ENCODE results near the gene KANK2.
"Not testable (repeated sequence)": the region's sequence is repeated elsewhere in the genome, so short reads cannot be mapped to it uniquely, and the experiment has no call there.

Gene KANK2

GRCh38 chr19:11166281-11167142 lies 30.8 kb downstream of the KANK2 start:
- Histone ChIP-seq H3K79me2 (ENCODE audit: low read length) (no peaks in the 10 kb centered on the region), H3K27ac (ENCODE audit: low read length) (no peak overlapping the region), H3K4me2 (ENCODE audit: low read length) (no peak overlapping the region), H3K9ac (ENCODE audit: low read length) (no peak overlapping the region), H3K36me3 (replicated peaks; ENCODE audit: low read depth, low read length) (no peaks in the 10 kb centered on the region), H3K9me3 (ENCODE audit: insufficient read depth, low read length) (no peaks in the 10 kb centered on the region), H3K4me1 (ENCODE audit: low read length) (no peaks in the 10 kb centered on the region), H2AFZ (ENCODE audit: low read depth, low read length) (no peak overlapping the region), H4K20me1 (ENCODE audit: insufficient read depth, low read length) (no peaks in the 10 kb centered on the region), H3K27me3 (ENCODE audit: low read depth, low read length) (no peaks in the 10 kb centered on the region), H3K4me3 (ENCODE audit: low read length) (no peak overlapping the region)
- no peak for TF ChIP-seq CTCF (IDR thresholded peaks at IDR 0.05; ENCODE audit: low read depth, low read length)
- TF ChIP-seq EZH2phosphoT487 (IDR thresholded peaks at IDR 0.05; ENCODE audit: low read depth) = no peak

GRCh38 chr19:11165486-11166030 lies 31.8 kb downstream of the KANK2 start:
- H3K9me3 ChIP-seq (ENCODE audit: insufficient read depth, low read length) = no peaks in the 10 kb centered on the region
- no peak overlapping the region for H3K27ac ChIP-seq (ENCODE audit: low read length)
- no peak for TF ChIP-seq CTCF (IDR thresholded peaks at IDR 0.05; ENCODE audit: low read depth, low read length)
- TF ChIP-seq EZH2phosphoT487 (IDR thresholded peaks at IDR 0.05; ENCODE audit: low read depth) = no peak
- H3K79me2 ChIP-seq (ENCODE audit: low read length) = no peaks in the 10 kb centered on the region
- no peak overlapping the region for H2AFZ ChIP-seq (ENCODE audit: low read depth, low read length)
- no peaks in the 10 kb centered on the region for H4K20me1 ChIP-seq (ENCODE audit: insufficient read depth, low read length)
- no peaks in the 10 kb centered on the region for H3K36me3 ChIP-seq (replicated peaks; ENCODE audit: low read depth, low read length)
- H3K9ac ChIP-seq (ENCODE audit: low read length) = no peak overlapping the region
- no peaks in the 10 kb centered on the region for H3K27me3 ChIP-seq (ENCODE audit: low read depth, low read length)
- no peaks in the 10 kb centered on the region for H3K4me1 ChIP-seq (ENCODE audit: low read length)
- no peak overlapping the region for H3K4me3 ChIP-seq (ENCODE audit: low read length)
- no peak overlapping the region for H3K4me2 ChIP-seq (ENCODE audit: low read length)

GRCh38 chr19:11164879-11165406 lies 32.4 kb downstream of the KANK2 start:
- Histone ChIP-seq H3K79me2 (ENCODE audit: low read length) (no peaks in the 10 kb centered on the region), H3K27ac (ENCODE audit: low read length) (no peak overlapping the region), H3K4me3 (ENCODE audit: low read length) (no peak overlapping the region), H3K9ac (ENCODE audit: low read length) (no peak overlapping the region), H4K20me1 (ENCODE audit: insufficient read depth, low read length) (no peaks in the 10 kb centered on the region), H2AFZ (ENCODE audit: low read depth, low read length) (no peak overlapping the region), H3K36me3 (replicated peaks; ENCODE audit: low read depth, low read length) (no peaks in the 10 kb centered on the region), H3K27me3 (ENCODE audit: low read depth, low read length) (peaks cover 5% of the 10 kb centered on the region; the same call in 1 of the 2 replicates), H3K9me3 (ENCODE audit: insufficient read depth, low read length) (no peaks in the 10 kb centered on the region), H3K4me2 (ENCODE audit: low read length) (no peak overlapping the region), H3K4me1 (ENCODE audit: low read length) (no peaks in the 10 kb centered on the region)
- TF ChIP-seq CTCF (IDR thresholded peaks at IDR 0.05; ENCODE audit: low read depth, low read length) = no peak
- TF ChIP-seq EZH2phosphoT487 (IDR thresholded peaks at IDR 0.05; ENCODE audit: low read depth) = no peak

GRCh38 chr19:11164296-11164695 lies 33.0 kb downstream of the KANK2 start:
- no peak overlapping the region for H3K9ac ChIP-seq (ENCODE audit: low read length)
- no peak overlapping the region for H2AFZ ChIP-seq (ENCODE audit: low read depth, low read length)
- H3K9me3 ChIP-seq (ENCODE audit: insufficient read depth, low read length) = no peaks in the 10 kb centered on the region
- no peak overlapping the region for H3K4me3 ChIP-seq (ENCODE audit: low read length)
- H3K4me1 ChIP-seq (ENCODE audit: low read length) = no peaks in the 10 kb centered on the region
- H4K20me1 ChIP-seq (ENCODE audit: insufficient read depth, low read length) = no peaks in the 10 kb centered on the region
- no peak overlapping the region for H3K4me2 ChIP-seq (ENCODE audit: low read length)
- TF ChIP-seq CTCF (IDR thresholded peaks at IDR 0.05; ENCODE audit: low read depth, low read length) (no peak), EZH2phosphoT487 (IDR thresholded peaks at IDR 0.05; ENCODE audit: low read depth) (no peak)
- H3K79me2 ChIP-seq (ENCODE audit: low read length) = no peaks in the 10 kb centered on the region
- peaks cover 5% of the 10 kb centered on the region; the same call in 1 of the 2 replicates for H3K27me3 ChIP-seq (ENCODE audit: low read depth, low read length)
- no peaks in the 10 kb centered on the region for H3K36me3 ChIP-seq (replicated peaks; ENCODE audit: low read depth, low read length)
- H3K27ac ChIP-seq (ENCODE audit: low read length) = no peak overlapping the region

GRCh38 chr19:11160440-11160768 lies 36.9 kb downstream of the KANK2 start:
- H3K79me2 ChIP-seq (ENCODE audit: low read length); H3K27me3 ChIP-seq (ENCODE audit: low read depth, low read length): not testable (repeated sequence)

More at GRCh38 chr19:11160440-11160768, 36.9 kb downstream of the KANK2 start:
- not testable (repeated sequence) for H3K4me1 ChIP-seq (ENCODE audit: low read length); H3K9ac ChIP-seq (ENCODE audit: low read length); H3K4me2 ChIP-seq (ENCODE audit: low read length); H3K9me3 ChIP-seq (ENCODE audit: insufficient read depth, low read length); H4K20me1 ChIP-seq (ENCODE audit: insufficient read depth, low read length); H3K4me3 ChIP-seq (ENCODE audit: low read length); H3K36me3 ChIP-seq (replicated peaks; ENCODE audit: low read depth, low read length); H3K27ac ChIP-seq (ENCODE audit: low read length); H2AFZ ChIP-seq (ENCODE audit: low read depth, low read length)

Measured in OCI-LY3 (cell line).